OCI-LY3 (cell line): ENCODE data around the gene RGS18.

Experiments
- EZH2phosphoT487 ChIP-seq: fragments of 200-600 bp; shearing (Covaris generic); IDR thresholded peaks from 2 replicates; pipeline ENCODE4 v1.6.1; 2018; ENCODE audit warnings: antibody characterized with exemption, mixed run types, low read depth
- TF ChIP-seq, protein P1 (sequence below): fragments of 200-600, 300-600 bp; sonication (generic); IDR thresholded peaks from 2 replicates; pipeline ENCODE4 v1.5.1; 2014; ENCODE audit warnings: antibody characterized with exemption, low read length, low read depth

DNA sequence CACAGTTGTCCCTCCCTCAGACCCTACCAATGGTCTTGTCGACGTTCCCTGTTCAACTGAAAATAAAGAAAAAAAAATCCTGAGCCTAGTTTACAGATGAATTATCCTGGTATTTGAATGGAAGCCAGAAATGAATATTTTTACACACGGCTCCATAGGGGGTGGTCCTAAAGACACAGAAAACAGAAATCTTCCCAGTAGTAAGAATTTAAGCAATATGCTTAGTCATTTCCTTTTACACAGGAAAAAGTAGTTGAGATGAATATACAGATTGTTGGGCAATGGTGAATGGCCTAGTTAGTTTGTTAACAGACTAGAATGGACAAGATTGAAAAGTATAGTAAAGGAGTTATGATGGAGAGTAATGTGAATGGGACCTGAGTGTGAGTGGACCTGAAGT lies 67.4 kb downstream of the RGS18 start:
- TF ChIP-seq, protein P1, sequence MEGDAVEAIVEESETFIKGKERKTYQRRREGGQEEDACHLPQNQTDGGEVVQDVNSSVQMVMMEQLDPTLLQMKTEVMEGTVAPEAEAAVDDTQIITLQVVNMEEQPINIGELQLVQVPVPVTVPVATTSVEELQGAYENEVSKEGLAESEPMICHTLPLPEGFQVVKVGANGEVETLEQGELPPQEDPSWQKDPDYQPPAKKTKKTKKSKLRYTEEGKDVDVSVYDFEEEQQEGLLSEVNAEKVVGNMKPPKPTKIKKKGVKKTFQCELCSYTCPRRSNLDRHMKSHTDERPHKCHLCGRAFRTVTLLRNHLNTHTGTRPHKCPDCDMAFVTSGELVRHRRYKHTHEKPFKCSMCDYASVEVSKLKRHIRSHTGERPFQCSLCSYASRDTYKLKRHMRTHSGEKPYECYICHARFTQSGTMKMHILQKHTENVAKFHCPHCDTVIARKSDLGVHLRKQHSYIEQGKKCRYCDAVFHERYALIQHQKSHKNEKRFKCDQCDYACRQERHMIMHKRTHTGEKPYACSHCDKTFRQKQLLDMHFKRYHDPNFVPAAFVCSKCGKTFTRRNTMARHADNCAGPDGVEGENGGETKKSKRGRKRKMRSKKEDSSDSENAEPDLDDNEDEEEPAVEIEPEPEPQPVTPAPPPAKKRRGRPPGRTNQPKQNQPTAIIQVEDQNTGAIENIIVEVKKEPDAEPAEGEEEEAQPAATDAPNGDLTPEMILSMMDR: no peak
- no peak for TF ChIP-seq EZH2phosphoT487
